SU-DHL-6 (cell line): ENCODE measurements around the gene AMZ1.
A peak's percentile ranks its signal among the peaks of the same experiment; 100 is the strongest.

Experiments
- H2AFZ ChIP-seq: fragments of 200-600 bp; sonication (generic); 2 replicates; pipeline ENCODE4 v1.6.1; 2014; ENCODE audit warnings: low read depth, mild to moderate bottlenecking, moderate library complexity, mixed read lengths, antibody characterized with exemption, low read length; ENCODE audit not compliant: severe bottlenecking
- H3F3A ChIP-seq: fragments of 200-600 bp; shearing (Covaris generic); 2 replicates; pipeline ENCODE4 v1.6.0; 2016; ENCODE audit warnings: antibody characterized with exemption, mild to moderate bottlenecking; ENCODE audit not compliant: insufficient read depth
- H3K27ac ChIP-seq: fragments of 200-600 bp; sonication (generic); 2 replicates; pipeline ENCODE4 v1.5.1; 2016; ENCODE audit warnings: low read depth, mild to moderate bottlenecking, low read length, moderate library complexity, mixed read lengths
- H3K27me3 ChIP-seq: fragments of 200-600 bp; sonication (generic), shearing (Covaris generic); 2 replicates; pipeline ENCODE4 v1.6.0; 2014; ENCODE audit warnings: mild to moderate bottlenecking, low read length
- H3K36me3 ChIP-seq: fragments of 200-600 bp; sonication (generic); 2 replicates; pipeline ENCODE4 v1.6.1; 2014; ENCODE audit warnings: mild to moderate bottlenecking, low read length, mixed read lengths
- H3K4me2 ChIP-seq: fragments of 300-600, 200-600 bp; shearing (Covaris generic), sonication (generic); 2 replicates; pipeline ENCODE4 v1.6.0; 2014; ENCODE audit warnings: low read length, low read depth, mild to moderate bottlenecking; ENCODE audit not compliant: poor library complexity, severe bottlenecking
- H3K4me3 ChIP-seq: fragments of 200-600 bp; sonication (generic); 2 replicates; pipeline ENCODE4 v1.5.1; 2014; ENCODE audit warnings: antibody characterized with exemption, low read length, mild to moderate bottlenecking, mixed read lengths; ENCODE audit not compliant: insufficient read depth, poor library complexity, severe bottlenecking
- H3K79me2 ChIP-seq: fragments of 200-600 bp; sonication (generic); 2 replicates; pipeline ENCODE4 v1.6.1; 2014; ENCODE audit warnings: mild to moderate bottlenecking, low read length, moderate library complexity; ENCODE audit not compliant: insufficient read depth
- H3K9ac ChIP-seq: fragments of 200-600 bp; sonication (generic); 2 replicates; pipeline ENCODE4 v1.7.0; 2014; ENCODE audit warnings: mild to moderate bottlenecking, low read length
- H3K9me2 ChIP-seq: fragments of 200-600 bp; sonication (generic); replicated peaks from 2 replicates; pipeline ENCODE4 v1.6.1; 2014; ENCODE audit warnings: low read length; ENCODE audit not compliant: insufficient read depth
- H3K9me3 ChIP-seq: fragments of 200-600 bp; sonication (generic); 2 replicates; pipeline ENCODE4 v1.6.1; 2014; ENCODE audit warnings: low read length, mixed read lengths; ENCODE audit not compliant: insufficient read depth
- H4K20me1 ChIP-seq: fragments of 200-600 bp; sonication (generic); 2 replicates; pipeline ENCODE4 v1.6.1; 2014; ENCODE audit warnings: low read depth, mild to moderate bottlenecking, antibody characterized with exemption, low read length, moderate library complexity, mixed read lengths
- EZH2phosphoT487 ChIP-seq: fragments of 200-600 bp; sonication (generic), shearing (Covaris generic); conservative IDR thresholded peaks from 2 replicates; pipeline ENCODE4 v1.6.1; 2018; ENCODE audit warnings: mild to moderate bottlenecking, antibody characterized with exemption, low read length, moderate library complexity, mixed read lengths
- TF ChIP-seq, protein P1 (sequence below): fragments of 200-600 bp; sonication (generic); IDR thresholded peaks from one replicate; pipeline ENCODE4 v1.5.1; 2017; ENCODE audit warnings: antibody characterized with exemption, mild to moderate bottlenecking, low read length, moderate library complexity; ENCODE audit not compliant: insufficient read depth, poor library complexity, severe bottlenecking

The AMZ1 gene

DNA sequence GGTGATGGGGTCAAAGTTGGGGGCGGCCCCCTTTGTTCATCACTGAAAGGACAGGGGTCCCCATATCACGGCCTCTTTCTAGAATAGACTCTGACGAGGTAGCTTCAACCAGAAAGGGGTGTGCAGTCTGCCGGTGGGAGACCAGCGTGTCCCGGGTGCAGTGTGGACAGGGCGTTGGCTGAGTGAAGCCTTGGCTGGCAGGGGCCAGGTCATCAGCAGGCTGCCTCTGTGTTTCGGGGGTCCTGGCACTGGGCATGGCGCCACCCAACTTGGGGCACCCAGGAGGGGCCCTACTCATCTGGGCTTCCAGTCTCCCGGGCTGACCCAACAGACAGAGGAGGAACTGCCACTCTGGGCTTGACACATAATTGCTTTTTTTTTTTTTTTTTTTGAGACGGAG lies 3.5 kb upstream of the AMZ1 start:
- H3K9me3 ChIP-seq: no peaks in the 10 kb centered on the region
- no peaks in the 10 kb centered on the region for H4K20me1 ChIP-seq
- H3K27me3 ChIP-seq: no peaks in the 10 kb centered on the region
- H3K27ac ChIP-seq: no peak overlapping the region
- H3K4me2 ChIP-seq: no peak overlapping the region
- no peaks in the 10 kb centered on the region for H3K79me2 ChIP-seq
- no peaks in the 10 kb centered on the region for H3K36me3 ChIP-seq
- no peak overlapping the region for H3K4me3 ChIP-seq
- H3K9me2 ChIP-seq: no peaks in the 10 kb centered on the region
- H3F3A ChIP-seq: no peaks in the 10 kb centered on the region
- no peak overlapping the region for H2AFZ ChIP-seq
- H3K9ac ChIP-seq: no peak overlapping the region
- TF ChIP-seq, protein P1, sequence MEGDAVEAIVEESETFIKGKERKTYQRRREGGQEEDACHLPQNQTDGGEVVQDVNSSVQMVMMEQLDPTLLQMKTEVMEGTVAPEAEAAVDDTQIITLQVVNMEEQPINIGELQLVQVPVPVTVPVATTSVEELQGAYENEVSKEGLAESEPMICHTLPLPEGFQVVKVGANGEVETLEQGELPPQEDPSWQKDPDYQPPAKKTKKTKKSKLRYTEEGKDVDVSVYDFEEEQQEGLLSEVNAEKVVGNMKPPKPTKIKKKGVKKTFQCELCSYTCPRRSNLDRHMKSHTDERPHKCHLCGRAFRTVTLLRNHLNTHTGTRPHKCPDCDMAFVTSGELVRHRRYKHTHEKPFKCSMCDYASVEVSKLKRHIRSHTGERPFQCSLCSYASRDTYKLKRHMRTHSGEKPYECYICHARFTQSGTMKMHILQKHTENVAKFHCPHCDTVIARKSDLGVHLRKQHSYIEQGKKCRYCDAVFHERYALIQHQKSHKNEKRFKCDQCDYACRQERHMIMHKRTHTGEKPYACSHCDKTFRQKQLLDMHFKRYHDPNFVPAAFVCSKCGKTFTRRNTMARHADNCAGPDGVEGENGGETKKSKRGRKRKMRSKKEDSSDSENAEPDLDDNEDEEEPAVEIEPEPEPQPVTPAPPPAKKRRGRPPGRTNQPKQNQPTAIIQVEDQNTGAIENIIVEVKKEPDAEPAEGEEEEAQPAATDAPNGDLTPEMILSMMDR: no peak
- no peak for TF ChIP-seq EZH2phosphoT487

DNA sequence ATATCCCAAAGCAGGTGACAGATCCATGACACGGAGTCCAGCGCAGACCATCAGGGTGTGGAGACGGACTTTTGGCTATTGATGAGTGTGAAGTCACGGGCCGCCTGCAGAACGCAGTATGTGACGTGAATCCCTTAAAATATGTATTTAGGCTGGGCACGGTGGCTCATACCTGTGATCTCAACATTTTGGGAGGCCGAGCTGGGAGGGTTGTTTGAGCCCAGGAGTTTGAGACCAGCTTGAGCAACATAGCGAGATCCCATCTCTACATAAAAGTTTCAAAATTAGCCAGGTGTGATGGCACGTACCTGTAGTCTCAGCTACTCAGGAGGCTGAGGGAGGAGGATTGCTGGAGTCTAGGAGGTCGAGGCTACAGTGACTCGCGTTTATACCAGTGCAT lies 1.9 kb upstream of the AMZ1 start:
- H3K36me3 ChIP-seq: no peaks in the 10 kb centered on the region
- H3F3A ChIP-seq: no peaks in the 10 kb centered on the region
- H3K9ac ChIP-seq: no peak overlapping the region
- H3K79me2 ChIP-seq: no peaks in the 10 kb centered on the region
- TF ChIP-seq EZH2phosphoT487: no peak
- H3K27ac ChIP-seq: no peak overlapping the region
- no peak overlapping the region for H3K4me2 ChIP-seq
- no peaks in the 10 kb centered on the region for H4K20me1 ChIP-seq
- H3K27me3 ChIP-seq: no peaks in the 10 kb centered on the region
- no peaks in the 10 kb centered on the region for H3K9me3 ChIP-seq
- no peak overlapping the region for H2AFZ ChIP-seq
- no peaks in the 10 kb centered on the region for H3K9me2 ChIP-seq
- no peak overlapping the region for H3K4me3 ChIP-seq

DNA sequence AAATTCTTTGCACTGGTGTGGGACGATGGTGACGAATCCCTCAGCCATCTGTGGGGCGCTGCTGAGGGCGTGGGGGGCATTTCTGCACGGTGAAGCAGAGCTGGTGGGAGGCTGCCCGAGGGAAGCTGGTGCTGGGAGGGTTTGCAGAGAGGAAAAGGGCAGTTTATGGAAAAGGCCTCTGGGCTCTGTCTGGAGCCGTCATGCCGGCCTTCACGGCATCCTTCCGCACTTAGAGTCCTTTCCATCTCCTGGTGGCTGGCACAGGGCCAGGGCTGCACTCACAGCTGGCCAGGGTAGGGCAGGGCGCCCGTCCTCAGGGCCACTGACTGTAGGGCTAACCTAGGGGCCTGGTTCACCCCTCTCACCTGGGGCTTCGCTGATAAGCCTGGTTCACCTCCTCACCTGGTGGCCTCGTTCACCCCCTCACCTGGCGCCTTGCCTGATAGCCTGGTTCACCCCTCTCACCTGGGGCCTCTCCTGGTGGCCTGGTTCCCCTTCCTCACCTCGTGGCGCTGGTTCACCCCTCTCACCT lies 598 bp upstream of the AMZ1 start:
- Histone ChIP-seq H3K9me2 (no peaks in the 10 kb centered on the region), H3K79me2 (no peaks in the 10 kb centered on the region), H2AFZ (no peak overlapping the region), H4K20me1 (no peaks in the 10 kb centered on the region), H3F3A (no peaks in the 10 kb centered on the region), H3K9ac (no peak overlapping the region), H3K27ac (no peak overlapping the region), H3K27me3 (no peaks in the 10 kb centered on the region), H3K4me3 (no peak overlapping the region), H3K4me2 (no peak overlapping the region), H3K36me3 (no peaks in the 10 kb centered on the region), H3K9me3 (no peaks in the 10 kb centered on the region)
- no peak for TF ChIP-seq EZH2phosphoT487
- TF ChIP-seq, protein P1: no peak

DNA sequence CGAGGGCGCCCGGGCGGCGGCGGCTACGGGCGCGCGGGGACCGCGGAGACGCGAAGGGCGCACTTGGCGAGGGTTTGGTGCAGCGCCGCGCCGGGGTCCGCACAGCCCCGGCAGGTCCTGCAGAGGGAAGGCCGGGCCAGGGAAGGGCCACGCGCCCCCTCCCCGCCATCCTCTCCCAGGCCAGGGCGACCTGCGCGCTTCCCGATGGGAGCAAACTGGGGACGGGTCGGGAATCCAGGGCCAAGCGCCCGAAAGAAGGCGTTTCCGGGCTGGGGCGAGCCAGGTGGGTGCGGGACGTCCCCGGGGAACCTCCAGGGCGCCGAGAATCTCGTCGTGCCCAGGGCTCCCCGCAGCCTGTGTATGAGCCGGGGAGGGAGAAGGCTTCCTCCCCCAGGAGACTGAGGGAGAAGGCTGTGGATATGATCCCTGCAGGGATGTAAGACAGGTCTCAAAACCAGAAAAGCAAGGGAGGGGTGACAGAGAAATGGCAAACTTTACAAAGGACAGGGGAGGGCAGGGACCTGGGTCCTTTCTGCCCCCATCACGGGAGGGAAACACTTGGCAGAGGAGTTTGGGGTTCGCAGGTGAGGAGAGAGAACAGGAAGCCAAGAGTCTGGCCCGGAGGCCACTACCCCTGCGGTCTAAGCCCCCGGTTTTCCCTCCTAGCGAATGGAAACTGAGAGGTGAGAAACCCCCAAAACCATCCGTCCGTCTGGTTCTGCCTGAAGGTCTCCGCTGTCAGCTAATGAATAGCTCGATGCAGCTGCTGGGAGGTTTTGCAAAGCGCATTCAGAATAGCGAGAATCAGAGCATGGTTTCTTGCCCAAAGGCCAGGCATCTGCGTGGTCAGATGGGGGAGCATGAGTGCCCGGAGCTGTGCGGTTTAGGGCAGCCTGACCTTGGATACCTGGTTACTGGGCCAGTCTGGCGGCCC lies 674 bp downstream of the AMZ1 start:
- Histone ChIP-seq H2AFZ (no peak overlapping the region), H3K9me3 (no peaks in the 10 kb centered on the region), H3K36me3 (no peaks in the 10 kb centered on the region), H3K9me2 (no peaks in the 10 kb centered on the region), H3K4me3 (no peak overlapping the region), H3K9ac (no peak overlapping the region), H3K4me2 (peak overlapping the region; percentile 16), H4K20me1 (no peaks in the 10 kb centered on the region), H3F3A (no peaks in the 10 kb centered on the region), H3K27ac (no peak overlapping the region), H3K27me3 (no peaks in the 10 kb centered on the region), H3K79me2 (no peaks in the 10 kb centered on the region)
- no peak for TF ChIP-seq EZH2phosphoT487
- TF ChIP-seq, protein P1: no peak
